Right atrium auricular region (tissue), 2 donors: ENCODE results near the gene ZNF75A. TPM values are rescaled to one million over a fixed set of nuclear protein-coding genes. Genes with fewer than 3 reads are reported as not detected.

Experiments
- DNase-seq: peaks from one replicate; pipeline ENCODE4 v3.0.0-alpha.2; 2019; ENCODE audit warnings: low spot score
- H3K27ac ChIP-seq, 2 donors: fragments of 200-600 bp; sonication (generic); 1 replicate in 1 of 2; 2 replicates in 1 of 2; pipeline ENCODE4 v1.5.1; 2016 to 2019
- H3K27me3 ChIP-seq, 2 donors: fragments of 200-600 bp; sonication (generic); one replicate each; pipeline versions ENCODE4 v1.5.1 to v1.6.0; 2017 to 2019
- H3K36me3 ChIP-seq: fragments of 200-600 bp; sonication (generic); one replicate; pipeline ENCODE4 v1.5.1; 2016
- H3K4me1 ChIP-seq, 2 donors: fragments of 200-600 bp; sonication (generic); one replicate each; pipeline versions ENCODE4 v1.5.1 to v1.6.0; 2017 to 2019
- H3K4me3 ChIP-seq, 2 donors: fragments of 200-600 bp; sonication (generic); 1 replicate in 1 of 2; 2 replicates in 1 of 2; pipeline ENCODE4 v1.5.1; 2017 to 2019; ENCODE audit warnings: mild to moderate bottlenecking in 1 of 2, moderate library complexity in 1 of 2
- H3K9me3 ChIP-seq, 2 donors: fragments of 200-600 bp; sonication (generic); one replicate each; pipeline ENCODE4 v1.5.1; 2019
- total RNA-seq, 2 donors: library from RNA; depleted of rRNA; stranded (reverse); fragments of >200 nt; gene quantifications; one replicate each; pipeline ENCODE4 v1.1.0, GENCODE V29; 2016
- TF ChIP-seq, protein P1 (sequence below), 2 donors: fragments of 200-600 bp; sonication (generic); IDR thresholded peaks; one replicate each; pipeline ENCODE4 v1.5.1; 2019; ENCODE audit warnings: antibody characterized with exemption in 2 of 2

Gene ZNF75A
- total RNA-seq, 2 donors from 2014 or later, result 15.5 to 20.1 TPM

DNA sequence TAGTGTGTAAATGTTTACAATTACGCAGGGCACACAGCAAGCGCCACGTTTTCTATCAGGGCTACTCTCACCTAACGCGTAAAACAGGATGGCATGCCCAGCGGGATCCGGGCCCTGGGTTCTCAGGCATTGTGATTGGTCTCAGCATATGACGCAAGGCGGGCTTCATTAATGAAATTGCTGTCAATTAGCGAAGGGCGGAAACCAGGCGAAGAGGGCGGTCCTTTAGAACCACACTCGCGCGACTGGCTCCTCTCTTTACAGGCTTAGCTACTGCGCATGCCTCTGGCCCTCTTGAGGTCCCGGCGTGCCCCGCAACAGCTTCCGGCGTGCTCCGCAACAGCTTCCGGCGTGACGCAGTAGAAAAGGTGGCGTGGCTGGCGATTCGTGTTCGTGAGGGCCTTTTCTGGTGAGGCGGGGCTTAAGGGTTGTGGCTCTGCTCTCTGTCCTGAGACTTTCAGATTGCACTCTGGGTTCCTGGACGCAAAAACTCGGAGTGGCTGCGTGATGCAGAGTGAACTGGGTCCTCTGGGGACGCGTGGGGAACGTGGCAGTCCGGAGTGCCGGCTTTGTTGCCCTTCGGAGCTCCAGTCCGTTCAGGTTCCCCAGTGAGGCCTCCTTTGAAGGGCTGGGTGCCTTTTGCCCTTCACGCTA is 59.6 kb downstream of the ZNF75A start:
- peaks cover 0 to 24% of the 10 kb centered on the region in 2 donors for H3K9me3 ChIP-seq

More for the DNA sequence above, 59.6 kb downstream of the ZNF75A start:
- Histone ChIP-seq H3K4me1 (no peaks in the 10 kb centered on the region), H3K27me3 (no peaks in the 10 kb centered on the region), H3K27ac (peak overlapping the region; percentile 71 to 85), H3K4me3 (peak overlapping the region; percentile 48 to 57), H3K36me3 (no peaks in the 10 kb centered on the region)
- DNase-seq, result peak; percentile 77
- TF ChIP-seq, protein P1, sequence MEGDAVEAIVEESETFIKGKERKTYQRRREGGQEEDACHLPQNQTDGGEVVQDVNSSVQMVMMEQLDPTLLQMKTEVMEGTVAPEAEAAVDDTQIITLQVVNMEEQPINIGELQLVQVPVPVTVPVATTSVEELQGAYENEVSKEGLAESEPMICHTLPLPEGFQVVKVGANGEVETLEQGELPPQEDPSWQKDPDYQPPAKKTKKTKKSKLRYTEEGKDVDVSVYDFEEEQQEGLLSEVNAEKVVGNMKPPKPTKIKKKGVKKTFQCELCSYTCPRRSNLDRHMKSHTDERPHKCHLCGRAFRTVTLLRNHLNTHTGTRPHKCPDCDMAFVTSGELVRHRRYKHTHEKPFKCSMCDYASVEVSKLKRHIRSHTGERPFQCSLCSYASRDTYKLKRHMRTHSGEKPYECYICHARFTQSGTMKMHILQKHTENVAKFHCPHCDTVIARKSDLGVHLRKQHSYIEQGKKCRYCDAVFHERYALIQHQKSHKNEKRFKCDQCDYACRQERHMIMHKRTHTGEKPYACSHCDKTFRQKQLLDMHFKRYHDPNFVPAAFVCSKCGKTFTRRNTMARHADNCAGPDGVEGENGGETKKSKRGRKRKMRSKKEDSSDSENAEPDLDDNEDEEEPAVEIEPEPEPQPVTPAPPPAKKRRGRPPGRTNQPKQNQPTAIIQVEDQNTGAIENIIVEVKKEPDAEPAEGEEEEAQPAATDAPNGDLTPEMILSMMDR (IDR thresholded peaks at IDR 0.05), result no peak

Other genes with a start within 250 kb of the ZNF75A start
- 10 to 100 TPM; 52.9 to 56.0 TPM for gene IL32, start 239.9 kb upstream of the ZNF75A start, total RNA-seq
- not detected for gene ZSCAN10, start 206.2 kb upstream of the ZNF75A start, total RNA-seq
- 10 to 100 TPM; 10.5 to 12.4 TPM for gene ZNF205, start 192.9 kb upstream of the ZNF75A start, total RNA-seq
- gene ZNF213, start 170.5 kb upstream of the ZNF75A start, total RNA-seq, result 1 to 10 TPM; 7.3 to 7.9 TPM
- gene OR1F1, start 117.3 kb upstream of the ZNF75A start, total RNA-seq, result not detected
- gene ZNF200, start 70.3 kb upstream of the ZNF75A start, total RNA-seq, result 1 to 10 TPM; 3.2 to 4.9 TPM
- gene MEFV, start 48.9 kb upstream of the ZNF75A start, total RNA-seq, result 1 to 10 TPM in 1 of 2 donors, under 1 TPM in 1; 0.82 to 2.2 TPM
- gene ZNF263, start 22.0 kb upstream of the ZNF75A start, total RNA-seq, result 10 to 100 TPM; 11.0 to 18.0 TPM
- gene TIGD7, start 67 bp upstream of the ZNF75A start, total RNA-seq, result 1 to 10 TPM; 5.0 to 5.4 TPM
- gene OR2C1, start 50.4 kb downstream of the ZNF75A start, total RNA-seq, result under 1 TPM in 1 of 2 donors, not detected in 1; 0.56 TPM
- 1 to 10 TPM; 4.2 to 9.4 TPM for gene ZSCAN32, start 95.5 kb downstream of the ZNF75A start, total RNA-seq
- gene ZNF174, start 95.7 kb downstream of the ZNF75A start, total RNA-seq, result 10 to 100 TPM; 10.2 to 16.5 TPM
- gene ZNF597, start 138.0 kb downstream of the ZNF75A start, total RNA-seq, result 1 to 10 TPM; 1.3 to 2.2 TPM
- gene NAA60, start 138.2 kb downstream of the ZNF75A start, total RNA-seq, result 10 to 100 TPM; 28.1 to 29.1 TPM
- gene C16orf90, start 190.0 kb downstream of the ZNF75A start, total RNA-seq, result not detected
- 10 to 100 TPM in 1 of 2 donors, 1 to 10 TPM in 1; 8.8 to 10.9 TPM for gene CLUAP1, start 195.5 kb downstream of the ZNF75A start, total RNA-seq